IMR-90 (cell line): ENCODE measurements around the gene VAV3. TPM values are rescaled to one million over a fixed set of nuclear protein-coding genes. Genes with fewer than 3 reads are reported as not detected.

ENCODE experiments used
- ATAC-seq: fragments of 200-7000 bp; cut with Tn5 transposase; 2 replicates; pipeline ENCODE4 v1.9.1; 2020; ENCODE audit warnings: low read depth, mild to moderate bottlenecking, moderate library complexity
- BruUV-seq: library from RNA; stranded (reverse); fragments of 400-500 nt; replicated peaks from 2 replicates; lab custom pipeline; 2021; lab: Mats Ljungman, UMichigan
- CTCF ChIA-PET: fragments of 300-600 bp; formaldehyde crosslinking; extraction: SDS; loops from one replicate; lab custom pipeline; 2021; ENCODE audit warnings: antibody characterized with exemption; lab: Yijun Ruan, JAX
- POLR2A ChIA-PET: fragments of 300-600 bp; sonication (Branson Sonifier 250); formaldehyde crosslinking; loops from one replicate; lab custom pipeline; 2022; ENCODE audit warnings: antibody characterized with exemption; ENCODE audit not compliant: unreplicated experiment; lab: Charles Lee
- DNase-seq: peaks from one replicate; pipeline ENCODE4 v3.0.0; 2013
- H2AFZ ChIP-seq: replicated peaks from 2 replicates; pipeline ENCODE3; 2013; ENCODE audit warnings: low read length, mild to moderate bottlenecking; ENCODE audit not compliant: poor library complexity
- H2AK5ac ChIP-seq: 2 replicates; pipeline ENCODE4 v1.6.1; 2013; ENCODE audit warnings: low read depth, low read length, inconsistent platforms
- H2AK9ac ChIP-seq: replicated peaks from 2 replicates; pipeline ENCODE3; 2013; ENCODE audit warnings: mild to moderate bottlenecking, low read depth, low read length, moderate library complexity; ENCODE audit not compliant: poor library complexity
- H2BK120ac ChIP-seq: 2 replicates; pipeline ENCODE4 v1.6.1; 2013; ENCODE audit warnings: low read depth, low read length, inconsistent platforms
- H2BK15ac ChIP-seq: 3 replicates; pipeline ENCODE4 v1.6.1; 2013; ENCODE audit warnings: low read depth, low read length, inconsistent platforms
- H2BK20ac ChIP-seq: 2 replicates; pipeline ENCODE4 v1.6.1; 2013; ENCODE audit warnings: low read depth, mild to moderate bottlenecking, inconsistent platforms, low read length, moderate library complexity
- H2BK5ac ChIP-seq: 2 replicates; pipeline ENCODE4 v1.6.1; 2013; ENCODE audit warnings: mild to moderate bottlenecking, low read depth, low read length, inconsistent platforms; ENCODE audit not compliant: poor library complexity, severe bottlenecking
- H3K14ac ChIP-seq: replicated peaks from 2 replicates; pipeline ENCODE4 v1.6.1; 2013; ENCODE audit warnings: low read depth, low read length, inconsistent platforms
- H3K18ac ChIP-seq: 2 replicates; pipeline ENCODE4 v1.6.1; 2013; ENCODE audit warnings: low read depth, low read length, control low read depth
- H3K23ac ChIP-seq: 2 replicates; pipeline ENCODE4 v1.6.1; 2013; ENCODE audit warnings: low read depth, low read length, inconsistent platforms
- H3K27ac ChIP-seq: 2 replicates; pipeline ENCODE4 v1.5.1; 2013; ENCODE audit warnings: mild to moderate bottlenecking, control low read depth, low read length; ENCODE audit not compliant: insufficient read depth
- H3K27me3 ChIP-seq: 2 replicates; pipeline ENCODE4 v1.6.1; 2013; ENCODE audit warnings: low read length; ENCODE audit not compliant: control insufficient read depth, insufficient read depth
- H3K36me3 ChIP-seq: 2 replicates; pipeline ENCODE4 v1.6.1; 2013; ENCODE audit warnings: low read length, mixed read lengths; ENCODE audit not compliant: control insufficient read depth, insufficient read depth
- H3K4ac ChIP-seq: 2 replicates; pipeline ENCODE4 v1.6.1; 2013; ENCODE audit warnings: low read depth, low read length, inconsistent platforms
- H3K4me1 ChIP-seq: 2 replicates; pipeline ENCODE4 v1.6.1; 2013; ENCODE audit warnings: low read length, mixed read lengths; ENCODE audit not compliant: control insufficient read depth, insufficient read depth
- H3K4me2 ChIP-seq: 2 replicates; pipeline ENCODE4 v1.6.1; 2013; ENCODE audit warnings: low read depth, mild to moderate bottlenecking, control low read depth, low read length, moderate library complexity
- H3K4me3 ChIP-seq: 2 replicates; pipeline ENCODE4 v1.5.1; 2013; ENCODE audit warnings: low read depth, mild to moderate bottlenecking, control low read depth, low read length, moderate library complexity; ENCODE audit not compliant: insufficient read depth
- H3K56ac ChIP-seq: 2 replicates; pipeline ENCODE4 v1.6.1; 2013; ENCODE audit warnings: low read length, inconsistent platforms; ENCODE audit not compliant: insufficient read depth; ENCODE audit errors: extremely low read depth
- H3K79me1 ChIP-seq, 2 experiments: 2 replicates each; pipeline ENCODE4 v1.6.1; 2013; ENCODE audit warnings: low read length in 2 of 2, inconsistent platforms in 1 of 2, low read depth in 1 of 2
- H3K9ac ChIP-seq: 2 replicates; pipeline ENCODE4 v1.6.1; 2013; ENCODE audit warnings: low read depth, low read length, control low read depth
- H3K9me1 ChIP-seq: 2 replicates; pipeline ENCODE4 v1.6.1; 2013; ENCODE audit warnings: low read length, inconsistent platforms; ENCODE audit not compliant: insufficient read depth
- H3K9me3 ChIP-seq: 2 replicates; pipeline ENCODE4 v1.6.1; 2013; ENCODE audit warnings: low read length; ENCODE audit not compliant: control insufficient read depth, insufficient read depth
- H4K20me1 ChIP-seq: 2 replicates; pipeline ENCODE4 v1.6.1; 2013; ENCODE audit warnings: low read length, inconsistent platforms; ENCODE audit not compliant: insufficient read depth
- H4K5ac ChIP-seq: 2 replicates; pipeline ENCODE4 v1.6.1; 2013; ENCODE audit warnings: mild to moderate bottlenecking, low read depth, low read length, control low read depth
- H4K8ac ChIP-seq, 2 experiments: 2 replicates each; pipeline ENCODE4 v1.6.1; 2013; ENCODE audit warnings: low read depth in 2 of 2, low read length in 2 of 2, control low read depth in 1 of 2, inconsistent platforms in 1 of 2
- H4K91ac ChIP-seq: 2 replicates; pipeline ENCODE4 v1.6.1; 2013; ENCODE audit warnings: low read depth, low read length, inconsistent platforms; ENCODE audit not compliant: insufficient read depth
- BHLHE40 ChIP-seq: fragments of 150-350 bp; IDR thresholded peaks from 2 replicates; pipeline ENCODE4 v1.6.1; 2016; ENCODE audit warnings: mild to moderate bottlenecking, low read depth, low read length
- CEBPB ChIP-seq: IDR thresholded peaks from 2 replicates; pipeline ENCODE4 v1.6.1; 2012; ENCODE audit warnings: low read depth, low read length, improper control_type of control experiment
- NFE2L2 ChIP-seq: fragments of 150-350 bp; IDR thresholded peaks from 2 replicates; pipeline ENCODE4 v1.6.1; 2016; ENCODE audit warnings: low read depth, mild to moderate bottlenecking, low read length
- RCOR1 ChIP-seq: IDR thresholded peaks from 2 replicates; pipeline ENCODE4 v1.6.1; 2012; ENCODE audit warnings: mild to moderate bottlenecking, low read length, improper control_type of control experiment; ENCODE audit not compliant: insufficient replicate concordance
- WGBS, 2 experiments: methylation state at CpG; one replicate each; pipeline versions ENCODE4 v1.1.5 to v1.1.7; 2013; ENCODE audit warnings: missing lambda C conversion rate in 2 of 2; ENCODE audit not compliant: insufficient read length in 1 of 2; ENCODE audit errors: extremely low coverage in 2 of 2; 5-methylcytosine and 5-hydroxymethylcytosine counted together
- dilution Hi-C: fragments of 300-500 bp; cut with HindIII; formaldehyde crosslinking; loops from one replicate; pipeline ENCODE4 v1.14.3; 2018; ENCODE audit warnings: low sequenced_read_pairs; ENCODE audit not compliant: unreplicated experiment
- in situ Hi-C: fragments of 300-500 bp; cut with MboI; formaldehyde crosslinking; loops from 3 replicates; pipeline ENCODE4 v1.14.3; 2019; ENCODE audit warnings: low sequenced_read_pairs, inconsistent platforms, mixed read lengths
- intact Hi-C: fragments of 100-400 bp; cut with micrococcal nuclease; formaldehyde crosslinking; loops from 2 replicates; pipeline ENCODE4 v1.10.0; 2022
- polyA plus RNA-seq, 3 experiments: library from polyadenylated mRNA; depleted of rRNA; stranded (reverse); fragments of >200 nt; gene quantifications; 2 replicates each; pipeline ENCODE4 v1.2.3, GENCODE V29; 2012; ENCODE audit warnings: low replicate concordance in 1 of 3
- total RNA-seq: library from RNA; depleted of rRNA; stranded (reverse); fragments of >200 nt; gene quantifications from 2 replicates; pipeline ENCODE4 v1.2.3, GENCODE V29; 2012

Gene VAV3
- total and polyA plus RNA-seq, 2 of the 4 experiments (the other 2 are of a cell fraction), result 0.12 to 0.18 TPM

GRCh38 chr1:107870696-107871095 lies 94.3 kb downstream of the VAV3 start:
- H2BK15ac ChIP-seq, result no peak overlapping the region
- no TSS peak for BruUV-seq
- H3K4ac ChIP-seq, result no peak overlapping the region
- H2BK5ac ChIP-seq, result no peak overlapping the region
- H3K79me1 ChIP-seq, result no peaks in the 10 kb centered on the region
- TF ChIP-seq CEBPB, result no peak
- no peak for TF ChIP-seq RCOR1
- TF ChIP-seq BHLHE40, result no peak
- no peak for TF ChIP-seq NFE2L2
- H3K36me3 ChIP-seq, result no peaks in the 10 kb centered on the region
- no peak overlapping the region for H4K5ac ChIP-seq
- H3K27ac ChIP-seq, result no peak overlapping the region
- H3K18ac ChIP-seq, result no peak overlapping the region
- intact Hi-C loops, result no loop called here
- no peaks in the 10 kb centered on the region for H3K27me3 ChIP-seq
- no peak overlapping the region for H3K56ac ChIP-seq
- H2AFZ ChIP-seq, result no peak overlapping the region
- no CpG with 5 or more reads among the region's 3 CpGs for WGBS, 2 experiments
- no peaks in the 10 kb centered on the region for H4K20me1 ChIP-seq
- H3K4me1 ChIP-seq, result no peaks in the 10 kb centered on the region
- H3K14ac ChIP-seq, result no peak overlapping the region
- no peak overlapping the region for H3K23ac ChIP-seq
- DNase-seq (no peak), ATAC-seq (no peak)
- H2AK9ac ChIP-seq, result no peak overlapping the region
- dilution Hi-C loops, result no loop called here
- H3K4me3 ChIP-seq, result no peak overlapping the region
- no peaks in the 10 kb centered on the region for H3K9me1 ChIP-seq
- no peaks in the 10 kb centered on the region for H3K9me3 ChIP-seq
- no peak overlapping the region for H3K4me2 ChIP-seq
- in situ Hi-C loops, result no loop called here
- H4K8ac ChIP-seq, result no peak overlapping the region
- no peak overlapping the region for H3K9ac ChIP-seq
- ChIA-PET POLR2A (interaction anchor here (0.5 kb wide), 1 partner anchor 256 kb away, joined by 4 read pairs; no protein-coding TSS in a partner anchor), CTCF (no interaction called here)
- no peak overlapping the region for H2AK5ac ChIP-seq
- no peak overlapping the region for H2BK20ac ChIP-seq
- no peak overlapping the region for H4K91ac ChIP-seq
- no peak overlapping the region for H2BK120ac ChIP-seq
